PFSK-1 (cell line): ENCODE results near the gene ACOXL.

Source experiments
- FOXP2 ChIP-seq: optimal IDR thresholded peaks from 2 replicates; pipeline ENCODE3; 2011; ENCODE audit warnings: borderline replicate concordance, control low read depth, inconsistent platforms; ENCODE audit not compliant: insufficient read depth; ENCODE audit errors: extremely low read length, extremely low read depth
- POLR2AphosphoS5 ChIP-seq: IDR thresholded peaks from 2 replicates; pipeline ENCODE4 v1.6.1; 2012; ENCODE audit warnings: low read depth, mild to moderate bottlenecking, control low read depth, low read length, moderate library complexity
- SIN3A ChIP-seq: IDR thresholded peaks from 2 replicates; pipeline ENCODE4 v1.6.1; 2012; ENCODE audit warnings: mild to moderate bottlenecking, low read length, moderate library complexity, borderline replicate concordance; ENCODE audit not compliant: insufficient read depth
- TAF1 ChIP-seq: IDR thresholded peaks from 2 replicates; pipeline ENCODE4 v1.6.1; 2012; ENCODE audit warnings: low read length, control low read depth, borderline replicate concordance; ENCODE audit not compliant: insufficient read depth
- TF ChIP-seq, protein P1 (sequence below), 2 experiments: IDR thresholded peaks; 2 replicates each; pipeline versions ENCODE4 v1.6.1 to v1.8.0; 2011 to 2012; ENCODE audit warnings: low read depth in 2 of 2, low read length in 2 of 2, control low read depth in 1 of 2, inconsistent platforms in 1 of 2, mild to moderate bottlenecking in 1 of 2, moderate library complexity in 1 of 2; ENCODE audit not compliant: insufficient read depth in 1 of 2

The ACOXL gene

DNA sequence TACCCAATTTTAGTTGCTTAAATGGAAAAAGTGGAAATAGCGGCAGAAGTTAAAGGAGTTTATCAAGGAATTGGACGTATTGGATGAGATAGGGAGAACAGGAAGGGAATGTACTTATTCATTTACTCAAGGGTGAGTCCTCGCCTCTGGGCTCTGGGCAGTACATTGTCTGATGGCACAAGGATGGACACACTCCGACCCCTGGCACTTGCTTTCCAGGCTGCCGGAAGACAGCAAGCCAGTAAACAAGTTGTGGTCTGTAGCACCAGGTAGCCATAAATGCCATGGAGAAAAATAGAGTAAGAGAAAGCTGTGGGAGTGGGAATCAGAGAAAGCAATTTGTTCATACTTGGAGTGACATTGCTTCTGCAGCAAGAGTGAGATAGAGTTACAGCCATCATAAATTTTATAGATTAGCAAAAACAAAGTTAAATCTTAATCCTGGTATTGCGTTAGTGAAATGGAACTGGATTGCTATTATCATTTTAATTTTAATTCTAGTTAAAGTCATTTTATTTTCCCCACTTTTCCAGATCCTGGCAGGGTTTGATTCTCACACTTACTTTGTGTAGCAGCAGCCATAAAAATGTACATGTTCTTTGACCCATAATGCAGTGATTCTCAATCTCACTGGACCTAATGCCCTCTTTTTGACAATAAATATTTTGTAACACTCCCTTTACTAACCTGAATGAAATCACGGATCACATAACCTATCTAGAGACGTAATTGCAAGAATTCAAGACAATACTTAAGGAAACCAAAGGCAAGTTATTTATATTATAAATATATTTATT, 252.5 kb downstream of the ACOXL start:
- no peak for TF ChIP-seq POLR2AphosphoS5
- TF ChIP-seq TAF1, result no peak

DNA sequence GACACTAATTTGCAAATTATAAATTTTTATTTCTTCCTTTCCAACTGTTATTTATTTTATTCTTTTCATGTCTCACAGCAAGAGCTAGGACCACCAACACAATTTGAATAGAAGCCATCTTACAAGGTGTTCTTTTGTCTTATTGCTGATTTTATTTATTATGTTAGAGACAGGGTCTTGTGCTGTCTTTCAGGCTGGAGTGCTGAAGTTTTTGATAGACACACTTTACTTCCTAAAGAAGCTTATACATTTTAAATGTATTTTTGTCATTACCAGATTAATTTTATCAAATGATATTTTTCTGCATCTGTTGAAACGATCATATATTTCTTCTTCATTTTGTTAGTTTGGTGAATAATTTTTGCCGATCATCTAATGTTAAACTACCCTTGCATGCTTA, 258.1 kb downstream of the ACOXL start:
- no peak for TF ChIP-seq POLR2AphosphoS5
- no peak for TF ChIP-seq FOXP2
- no peak for TF ChIP-seq SIN3A
- TF ChIP-seq, protein P1, sequence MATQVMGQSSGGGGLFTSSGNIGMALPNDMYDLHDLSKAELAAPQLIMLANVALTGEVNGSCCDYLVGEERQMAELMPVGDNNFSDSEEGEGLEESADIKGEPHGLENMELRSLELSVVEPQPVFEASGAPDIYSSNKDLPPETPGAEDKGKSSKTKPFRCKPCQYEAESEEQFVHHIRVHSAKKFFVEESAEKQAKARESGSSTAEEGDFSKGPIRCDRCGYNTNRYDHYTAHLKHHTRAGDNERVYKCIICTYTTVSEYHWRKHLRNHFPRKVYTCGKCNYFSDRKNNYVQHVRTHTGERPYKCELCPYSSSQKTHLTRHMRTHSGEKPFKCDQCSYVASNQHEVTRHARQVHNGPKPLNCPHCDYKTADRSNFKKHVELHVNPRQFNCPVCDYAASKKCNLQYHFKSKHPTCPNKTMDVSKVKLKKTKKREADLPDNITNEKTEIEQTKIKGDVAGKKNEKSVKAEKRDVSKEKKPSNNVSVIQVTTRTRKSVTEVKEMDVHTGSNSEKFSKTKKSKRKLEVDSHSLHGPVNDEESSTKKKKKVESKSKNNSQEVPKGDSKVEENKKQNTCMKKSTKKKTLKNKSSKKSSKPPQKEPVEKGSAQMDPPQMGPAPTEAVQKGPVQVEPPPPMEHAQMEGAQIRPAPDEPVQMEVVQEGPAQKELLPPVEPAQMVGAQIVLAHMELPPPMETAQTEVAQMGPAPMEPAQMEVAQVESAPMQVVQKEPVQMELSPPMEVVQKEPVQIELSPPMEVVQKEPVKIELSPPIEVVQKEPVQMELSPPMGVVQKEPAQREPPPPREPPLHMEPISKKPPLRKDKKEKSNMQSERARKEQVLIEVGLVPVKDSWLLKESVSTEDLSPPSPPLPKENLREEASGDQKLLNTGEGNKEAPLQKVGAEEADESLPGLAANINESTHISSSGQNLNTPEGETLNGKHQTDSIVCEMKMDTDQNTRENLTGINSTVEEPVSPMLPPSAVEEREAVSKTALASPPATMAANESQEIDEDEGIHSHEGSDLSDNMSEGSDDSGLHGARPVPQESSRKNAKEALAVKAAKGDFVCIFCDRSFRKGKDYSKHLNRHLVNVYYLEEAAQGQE (IDR thresholded peaks at IDR 0.05; ENCODE audit: insufficient read depth in 1 of 2, low read depth in 2 of 2, low read length in 2 of 2), result no peak
- no peak for TF ChIP-seq TAF1

DNA sequence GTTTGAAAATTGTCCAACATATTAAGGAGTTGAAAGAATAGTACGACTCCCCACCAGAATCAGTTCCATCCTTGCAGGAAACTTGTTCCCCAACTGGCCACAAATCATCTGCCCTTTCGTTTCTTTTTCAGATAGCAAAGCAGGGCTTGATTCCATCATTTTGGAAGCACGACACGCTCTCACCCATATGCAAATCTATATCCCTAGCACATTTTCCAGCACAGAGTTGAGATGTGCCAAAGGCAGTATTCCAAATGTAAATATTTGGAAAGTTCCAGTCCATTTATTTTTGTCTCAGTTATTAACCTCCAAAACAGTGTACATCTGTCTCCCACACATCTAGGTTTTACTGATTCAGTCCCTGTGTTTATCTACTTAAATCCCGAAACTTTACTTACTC, 259.5 kb downstream of the ACOXL start:
- no peak for TF ChIP-seq POLR2AphosphoS5
- no peak for TF ChIP-seq SIN3A
- TF ChIP-seq, protein P1 (IDR thresholded peaks at IDR 0.05; ENCODE audit: insufficient read depth in 1 of 2, low read depth in 2 of 2, low read length in 2 of 2), result no peak
- TF ChIP-seq TAF1, result no peak
- no peak for TF ChIP-seq FOXP2

DNA sequence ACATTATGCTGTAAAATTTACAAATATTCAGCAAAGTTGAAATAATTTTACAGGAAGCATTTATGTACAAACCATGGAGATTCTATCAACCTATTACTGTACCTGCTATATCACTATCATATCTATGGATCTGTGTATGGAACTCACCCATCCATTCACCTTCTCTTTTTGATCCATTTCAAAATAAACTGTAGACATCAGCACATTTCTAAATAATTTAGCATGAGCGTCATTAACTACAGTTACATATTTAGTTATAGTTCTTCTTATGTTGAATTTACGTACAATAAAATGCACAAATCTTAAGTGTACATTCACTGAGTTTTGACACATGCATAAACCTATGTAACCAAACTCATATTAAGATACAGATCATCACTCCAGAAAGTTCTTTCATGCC, 260.5 kb downstream of the ACOXL start:
- TF ChIP-seq TAF1 (no peak), SIN3A (no peak), FOXP2 (no peak), POLR2AphosphoS5 (no peak)
- TF ChIP-seq, protein P1 (IDR thresholded peaks at IDR 0.05; ENCODE audit: insufficient read depth in 1 of 2, low read depth in 2 of 2, low read length in 2 of 2), result no peak

DNA sequence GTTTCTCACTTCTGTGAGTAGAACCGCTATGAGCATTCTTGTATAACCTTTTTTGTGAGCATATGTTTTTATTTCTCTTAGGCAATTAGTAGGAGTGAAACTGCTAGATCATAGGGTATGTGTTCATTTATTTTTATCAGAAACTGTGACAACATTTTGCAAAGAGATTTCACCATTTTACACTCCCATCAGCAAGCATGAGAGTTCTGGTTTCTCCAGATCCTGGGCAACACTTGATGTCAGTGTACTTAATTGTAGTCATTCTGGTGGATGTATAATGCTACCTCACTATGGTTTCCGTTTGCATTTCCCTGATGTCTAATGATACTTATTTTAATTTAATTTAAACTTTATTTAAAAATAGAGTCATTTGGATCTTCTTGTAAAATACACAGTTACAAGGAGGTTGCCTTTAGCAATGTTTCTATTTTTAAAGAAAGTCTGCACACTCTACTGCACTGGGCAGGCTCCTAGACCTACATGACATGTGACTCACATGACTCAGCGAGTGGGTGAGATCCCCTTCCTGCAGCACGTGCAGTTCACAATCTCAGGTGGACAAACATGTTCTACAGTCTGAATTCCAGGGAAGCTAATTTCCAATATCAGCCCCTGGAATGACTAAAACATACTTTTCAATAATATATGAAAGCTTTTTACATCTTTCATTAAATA, 261.3 kb downstream of the ACOXL start:
- TF ChIP-seq FOXP2 (no peak), TAF1 (no peak), POLR2AphosphoS5 (no peak), SIN3A (no peak)
- TF ChIP-seq, protein P1 (IDR thresholded peaks at IDR 0.05; ENCODE audit: insufficient read depth in 1 of 2, low read depth in 2 of 2, low read length in 2 of 2), result no peak
